Prostate gland (tissue), 2 donors: Measurements from ENCODE around the gene MCF2L2.
"Not testable (repeated sequence)": the region's sequence is repeated elsewhere in the genome, so short reads cannot be mapped to it uniquely, and the experiment has no call there.

ENCODE experiments used
- CTCF ChIP-seq, 4 experiments: fragments of 200-600 bp in 2 of 4; fragments of 450-650 bp in 2 of 4; sonication (generic) in 2 of 4; IDR thresholded peaks; 1 replicate in 3 of 4; 2 replicates in 1 of 4; pipeline ENCODE4 v1.5.1; 2016 to 2019; ENCODE audit warnings: antibody characterized with exemption in 4 of 4, mild to moderate bottlenecking in 2 of 4, moderate library complexity in 2 of 4
- POLR2A ChIP-seq: fragments of 450-650 bp; IDR thresholded peaks from one replicate; pipeline ENCODE4 v1.6.1; 2016; ENCODE audit warnings: antibody characterized with exemption, mild to moderate bottlenecking

- not testable (repeated sequence) for TF ChIP-seq CTCF (IDR thresholded peaks at IDR 0.05); POLR2A
These were observed 9.6 kb downstream of the MCF2L2 start for GRCh38 chr3:183418807-183419206.
